Measurements from ENCODE around the gene CCNE1.
A peak's percentile ranks its signal among the peaks of the same experiment; 100 is the strongest.

Gene CCNE1

DNA sequence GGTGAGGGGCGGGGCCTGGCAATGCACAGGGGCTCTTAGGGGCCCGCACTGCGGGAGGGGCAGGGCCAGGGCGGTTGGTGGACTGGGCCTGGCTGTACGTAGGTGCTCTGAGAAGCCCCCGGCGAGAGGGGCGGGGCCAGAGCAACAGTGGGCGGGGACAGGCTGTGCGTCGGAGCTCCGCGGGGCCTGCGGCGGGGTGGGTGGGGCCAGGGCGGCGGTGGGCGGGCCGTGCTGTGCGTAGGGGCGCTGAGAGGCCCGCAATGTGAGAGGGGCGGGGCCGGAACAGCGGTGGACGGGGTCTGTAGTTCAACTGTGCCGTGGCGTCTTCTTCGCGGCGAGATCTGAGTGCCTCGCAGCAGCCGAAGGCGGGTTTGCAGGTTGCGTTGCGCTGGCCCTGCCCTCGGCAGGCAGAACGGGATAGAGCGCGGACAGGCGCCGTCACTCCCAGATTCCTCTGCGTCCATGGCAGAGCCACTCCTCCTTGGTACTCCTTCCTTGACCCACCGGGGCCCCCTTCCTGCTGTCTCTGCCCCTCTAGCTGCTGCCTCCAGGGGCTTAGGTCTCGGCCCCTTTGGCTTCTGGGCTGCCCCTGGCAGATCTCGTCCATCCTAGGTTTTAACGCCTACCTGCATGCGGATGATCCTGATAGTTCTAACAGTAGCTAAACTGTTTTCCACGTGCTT is 33.2 kb downstream of the CCNE1 start:
- peak; percentile 94 for DNase-seq (ENCODE audit: low read depth)

DNA sequence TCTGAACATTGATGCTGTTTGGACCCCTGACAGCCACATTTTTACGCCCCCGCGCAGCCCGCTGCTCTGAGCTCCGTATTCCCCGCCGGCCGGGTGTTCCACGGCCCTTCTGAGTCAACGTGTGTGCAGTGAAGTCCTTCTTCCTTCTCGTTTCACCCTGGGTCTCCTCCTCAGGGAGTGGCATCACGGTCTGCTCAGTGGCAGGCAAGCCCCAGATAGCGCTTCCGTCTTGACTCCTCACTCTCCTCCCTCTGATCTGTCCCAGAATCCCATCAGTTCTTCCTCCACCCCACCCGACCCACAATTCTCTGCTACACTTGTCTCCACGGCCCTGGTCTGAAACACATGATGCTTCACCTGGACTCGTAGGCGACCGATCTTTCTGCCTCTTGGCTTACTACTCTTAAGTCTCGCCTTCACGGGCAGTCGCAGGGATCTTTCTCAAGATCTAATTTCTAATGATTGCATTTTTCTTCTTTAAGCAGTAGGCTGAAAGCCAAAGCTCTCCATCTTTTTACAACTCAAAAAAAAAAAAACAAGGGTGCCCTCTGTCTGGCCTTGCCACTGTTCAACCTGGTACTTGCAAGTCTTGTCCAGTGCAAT is 33.9 kb downstream of the CCNE1 start:
- no peak for DNase-seq (ENCODE audit: low read depth)

DNA sequence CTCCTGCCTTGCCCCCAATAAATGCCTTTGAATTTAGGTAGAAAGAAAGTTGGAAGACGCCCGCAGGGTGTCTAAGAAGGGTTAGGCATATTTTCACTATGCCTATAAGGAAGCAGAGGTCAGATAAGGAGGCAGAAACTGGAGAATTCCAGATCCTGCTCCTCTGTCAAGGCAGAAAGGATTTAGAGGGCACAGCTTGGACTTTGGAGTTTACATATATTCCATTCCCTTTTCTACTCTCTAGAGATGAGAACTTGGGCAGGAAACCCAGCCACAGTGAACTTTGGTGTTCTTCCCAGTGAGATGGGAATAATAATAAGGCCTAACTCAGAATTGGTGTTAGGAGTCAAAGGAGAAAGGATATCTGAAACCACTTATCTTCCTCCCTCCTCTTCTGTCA is 37.4 kb downstream of the CCNE1 start:
- DNase-seq (ENCODE audit: low read depth), result no peak

DNA sequence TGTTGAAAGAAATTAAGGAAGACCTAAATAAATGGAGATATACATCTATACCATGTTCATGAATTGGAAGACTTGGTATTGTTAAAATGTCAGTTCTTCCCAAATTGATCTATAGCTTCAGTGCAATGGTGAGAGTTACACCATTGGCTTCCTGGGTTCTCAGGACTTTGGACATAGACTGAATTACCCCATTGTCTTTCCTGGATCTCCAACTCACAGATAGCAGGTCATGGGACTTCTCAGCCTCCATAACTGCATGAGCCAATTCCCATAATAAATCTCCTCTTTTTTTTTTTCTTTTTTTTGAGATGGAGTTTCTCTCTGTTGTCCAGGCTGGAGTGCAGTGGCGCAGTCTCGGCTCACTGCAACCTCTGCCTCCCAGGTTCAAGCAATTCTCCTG is 38.7 kb downstream of the CCNE1 start:
- no peak for DNase-seq (ENCODE audit: low read depth)

DNA sequence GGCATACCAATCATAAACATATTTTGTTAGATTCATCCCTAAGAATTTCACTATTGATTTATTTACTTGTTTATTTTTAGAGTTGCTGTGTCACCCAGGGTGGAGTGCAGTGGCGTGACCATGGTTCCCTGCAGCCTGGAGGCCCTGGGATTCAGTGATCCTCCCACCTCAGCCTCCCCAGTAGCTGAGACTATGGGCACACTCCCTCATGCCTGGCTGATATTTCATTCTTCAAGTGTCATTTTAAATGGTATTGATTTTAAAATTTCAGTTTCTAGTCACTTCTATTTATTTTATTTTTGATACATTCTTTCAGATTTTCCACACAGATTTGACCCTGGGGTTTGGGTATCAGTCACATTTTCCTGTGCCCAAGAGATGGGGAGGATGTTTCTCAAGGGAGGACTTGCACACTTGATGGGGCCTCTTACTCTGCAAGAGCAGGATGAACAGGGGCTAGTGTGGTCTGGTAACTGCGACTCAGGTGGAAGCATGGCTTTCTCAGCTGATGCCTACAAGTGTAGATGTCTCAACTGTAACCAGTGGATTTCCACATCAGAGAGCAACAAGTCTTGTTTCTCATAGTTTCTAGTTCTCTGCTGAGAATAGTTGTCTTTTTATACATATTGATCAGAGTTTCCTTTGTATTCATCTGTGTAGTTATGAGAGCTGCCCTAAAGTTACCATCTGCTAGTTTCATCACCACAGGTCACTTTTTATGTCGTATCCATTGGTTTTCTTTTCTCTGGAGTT is 40.2 kb downstream of the CCNE1 start:
- DNase-seq (ENCODE audit: low read depth), result no peak

DNA sequence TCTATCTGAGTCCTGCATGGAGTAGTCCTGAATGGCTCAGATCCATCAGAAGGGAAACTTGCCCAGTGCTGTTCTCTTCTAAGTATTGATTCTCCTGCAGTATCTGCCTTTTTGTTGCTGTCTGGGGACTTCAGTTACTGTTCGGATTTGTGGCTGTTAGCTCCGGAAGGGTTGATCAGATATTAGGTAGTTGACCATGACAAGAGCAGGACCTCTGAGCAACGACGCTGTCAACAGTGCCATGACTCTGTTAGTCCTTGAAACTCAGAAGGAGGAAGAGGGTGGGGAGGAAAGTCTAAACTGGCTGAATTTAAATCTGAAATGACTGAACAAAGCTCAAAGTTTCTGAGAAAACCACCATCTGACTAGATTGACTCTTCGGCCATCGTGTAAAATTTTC is 42.2 kb downstream of the CCNE1 start:
- no peak for DNase-seq (ENCODE audit: low read depth)

DNA sequence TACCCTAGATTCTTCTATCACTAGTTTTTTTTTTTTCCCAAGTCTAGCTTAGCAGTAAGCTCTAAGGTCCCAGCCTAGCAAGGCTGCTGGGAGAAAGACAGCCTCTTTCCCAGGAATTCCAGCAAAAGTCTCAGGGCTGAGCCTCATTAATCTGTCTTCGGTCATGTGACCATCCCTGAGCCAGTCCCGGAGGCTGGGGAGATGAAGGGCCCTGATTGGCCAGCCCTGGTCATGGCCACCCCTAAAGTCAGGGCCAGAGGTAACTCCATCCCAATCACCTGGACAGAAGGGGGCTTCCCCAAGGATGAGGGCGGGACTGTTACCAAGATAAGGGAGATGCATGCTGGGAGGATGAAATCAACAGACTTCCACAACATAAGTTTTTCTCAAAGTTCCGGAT is 43.3 kb downstream of the CCNE1 start:
- DNase-seq (ENCODE audit: low read depth), result no peak

DNA sequence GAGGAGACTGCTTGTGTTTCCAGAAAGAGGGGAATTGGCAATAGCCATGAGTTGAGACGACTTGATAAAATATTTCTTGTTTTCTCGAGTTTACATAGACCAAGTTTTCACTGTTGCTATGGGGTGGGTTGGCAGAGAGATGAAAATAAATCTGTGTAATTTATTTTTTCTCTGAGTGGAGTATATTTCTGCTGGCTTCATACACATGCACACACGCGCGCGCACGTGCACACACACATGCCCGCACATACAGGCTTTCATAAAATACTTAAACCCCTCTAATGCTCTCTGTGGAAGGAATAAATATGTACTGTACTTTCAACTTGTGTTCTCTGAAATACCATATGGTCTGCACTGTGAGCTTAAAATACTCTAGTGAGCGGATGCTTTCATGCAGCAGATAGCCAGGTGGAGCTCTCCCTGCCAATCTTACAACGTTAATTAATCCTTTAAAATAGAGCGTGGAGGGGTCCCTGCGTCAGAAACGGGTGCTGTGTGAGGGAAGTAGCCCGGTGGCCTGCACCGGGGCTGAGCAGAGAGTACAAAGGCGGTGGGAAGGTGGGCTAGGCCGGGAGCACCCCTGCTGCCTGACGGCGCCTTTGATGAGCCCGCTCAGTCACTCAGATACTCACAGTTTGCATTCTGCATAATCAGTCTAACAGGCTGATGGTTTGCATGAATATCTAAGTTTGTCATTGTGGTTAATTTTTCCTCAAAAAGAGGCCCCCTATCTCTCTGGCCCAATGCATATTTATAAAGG is 44.1 kb downstream of the CCNE1 start:
- no peak for DNase-seq (ENCODE audit: low read depth)

DNA sequence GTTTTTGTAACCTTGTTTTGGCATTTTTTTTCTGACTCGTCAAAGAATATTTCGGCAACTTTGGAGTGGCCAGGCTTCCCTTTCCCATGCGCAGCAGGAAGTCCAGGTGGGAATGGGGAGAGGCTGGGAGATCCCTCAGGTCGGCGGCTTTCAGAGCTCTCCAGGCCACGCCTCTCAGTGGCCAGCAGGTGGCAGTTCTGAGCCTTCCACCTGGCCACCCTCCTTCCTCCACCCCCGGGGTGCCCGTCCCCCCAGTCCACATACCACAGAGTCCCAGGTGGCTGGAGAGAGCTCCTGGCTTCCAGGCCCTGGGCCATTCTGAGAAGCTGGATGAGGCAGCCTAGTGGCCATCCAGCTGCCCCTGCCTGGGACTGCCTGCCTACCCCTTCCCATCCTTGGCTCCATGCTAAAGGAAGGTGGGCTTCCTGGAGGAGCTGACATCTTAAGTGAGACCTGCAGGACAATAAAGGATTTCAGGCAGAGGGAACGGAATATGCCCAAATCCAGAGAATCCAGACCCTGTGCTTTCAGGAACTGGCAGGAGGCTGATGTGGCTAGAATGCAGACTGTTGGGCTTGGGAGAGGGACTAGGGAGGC is 46.3 kb downstream of the CCNE1 start:
- no peak for DNase-seq (ENCODE audit: low read depth)

DNA sequence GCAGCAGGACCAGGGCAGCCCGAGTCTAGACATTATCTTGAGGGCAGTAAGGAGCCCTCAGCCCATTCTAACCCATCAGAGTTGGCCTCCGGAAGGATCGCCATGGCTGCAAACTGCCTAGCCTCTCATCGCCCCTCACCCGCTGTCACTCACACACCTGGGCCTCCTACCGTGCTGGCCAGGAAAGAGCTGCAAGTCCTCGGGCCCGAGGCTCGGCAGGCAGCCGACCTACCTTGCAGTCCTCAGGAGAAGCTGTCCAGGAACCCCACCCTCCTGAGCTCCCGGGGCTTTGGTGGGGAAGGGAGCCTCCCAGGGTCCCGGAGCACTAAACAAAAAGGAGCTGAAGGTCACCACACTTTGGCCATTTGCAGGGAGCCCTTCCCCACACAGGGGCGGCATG is 46.8 kb downstream of the CCNE1 start:
- DNase-seq (ENCODE audit: low read depth), result no peak

DNA sequence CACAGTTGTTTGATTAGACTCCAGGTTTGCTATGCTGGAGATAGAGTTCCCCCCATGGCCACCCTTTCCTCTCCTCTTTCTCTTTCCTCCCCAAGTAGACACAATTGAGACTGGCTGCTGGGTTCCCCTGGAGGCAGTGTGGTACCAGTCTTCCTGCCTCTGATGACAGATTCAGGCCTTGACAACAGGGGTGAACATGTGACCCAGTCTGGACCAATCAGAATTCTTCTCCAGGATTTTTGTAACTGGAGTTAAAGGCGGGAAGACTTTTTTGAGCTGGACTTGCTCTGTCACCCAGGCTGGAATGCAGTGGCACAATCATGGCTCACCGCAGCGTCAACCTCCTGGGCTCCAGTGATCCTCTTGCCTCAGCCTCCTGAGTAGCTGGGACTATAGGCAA is 48.7 kb downstream of the CCNE1 start:
- no peak for DNase-seq (ENCODE audit: low read depth)

DNA sequence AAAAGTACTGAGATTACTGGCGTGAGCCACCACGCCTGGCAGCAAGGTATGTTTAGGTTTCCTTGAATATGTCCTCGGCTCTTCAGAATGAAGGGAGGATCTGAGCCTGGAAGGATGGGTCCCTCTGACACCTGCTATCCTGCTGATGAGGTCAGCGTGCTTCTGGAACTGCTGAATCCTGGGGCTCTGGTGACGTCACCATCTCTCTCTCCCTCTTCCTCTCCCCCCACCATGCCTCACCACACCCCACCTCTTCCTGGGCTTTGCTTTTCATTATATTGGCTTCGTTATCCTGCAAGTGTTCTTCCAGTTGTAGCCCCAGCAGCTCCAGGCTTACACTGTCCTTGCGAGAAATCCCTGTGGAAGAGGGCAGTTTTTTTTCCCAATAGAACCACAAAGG is 49.8 kb downstream of the CCNE1 start:
- no peak for DNase-seq (ENCODE audit: low read depth)

DNA sequence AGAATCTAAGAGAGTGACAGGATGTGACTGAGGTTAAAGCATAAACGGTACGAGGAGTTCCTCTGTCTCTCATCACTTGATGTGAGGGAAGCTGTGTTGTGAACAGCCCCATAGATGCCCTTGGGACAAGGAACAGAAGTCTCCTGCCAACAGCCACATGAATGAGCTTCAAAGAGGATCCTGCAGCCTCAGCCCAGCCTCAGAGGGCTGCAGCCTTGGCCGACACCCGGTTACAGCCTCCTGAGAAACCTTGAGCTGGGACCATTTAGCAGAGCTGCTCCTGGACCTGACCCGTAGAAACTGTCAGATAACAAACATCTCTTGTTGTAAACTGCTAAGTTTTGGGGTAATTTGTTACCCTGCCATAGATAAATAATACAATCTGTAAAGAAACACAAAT is 54.2 kb downstream of the CCNE1 start:
- no peak for DNase-seq (ENCODE audit: low read depth)

DNA sequence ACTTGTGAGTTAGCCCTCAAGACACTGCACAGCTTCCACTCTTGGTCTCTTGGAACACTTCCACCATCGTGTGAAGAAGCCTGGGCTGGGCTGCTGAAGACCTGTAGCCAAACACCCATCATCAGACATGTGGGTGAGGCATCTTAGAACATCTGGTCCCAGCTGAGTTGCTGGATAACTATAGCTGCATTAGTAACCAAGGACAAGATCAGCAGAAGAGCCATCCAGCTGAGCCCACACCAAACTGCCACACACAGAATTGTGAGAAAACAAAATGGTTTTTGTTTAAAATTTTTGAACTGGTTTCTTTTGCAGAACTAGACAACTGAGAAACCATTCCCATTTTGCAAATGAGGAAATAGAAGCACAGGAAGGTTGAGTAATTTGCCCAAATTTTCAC is 56.2 kb downstream of the CCNE1 start:
- no peak for DNase-seq (ENCODE audit: low read depth)

DNA sequence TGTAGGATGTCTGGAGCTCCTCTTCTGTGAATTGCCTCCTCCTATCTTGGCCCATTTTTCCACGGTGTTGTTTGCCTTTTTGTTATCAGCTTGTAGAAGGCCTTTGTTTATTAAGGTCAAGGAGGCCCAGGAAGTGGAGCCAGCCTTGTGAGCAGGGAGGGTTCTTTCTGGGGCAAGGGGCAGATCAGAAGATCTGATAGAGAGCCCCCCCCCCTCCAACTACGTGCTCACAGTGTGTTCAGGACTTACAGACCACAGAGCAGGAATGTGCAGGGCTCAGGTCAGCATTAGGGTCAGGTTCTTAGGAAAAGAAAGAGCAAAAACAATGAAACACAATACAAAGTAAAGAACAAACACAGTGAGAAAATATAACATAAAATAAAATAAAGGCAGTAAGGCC is 59.4 kb downstream of the CCNE1 start:
- DNase-seq (ENCODE audit: low read depth), result no peak

DNA sequence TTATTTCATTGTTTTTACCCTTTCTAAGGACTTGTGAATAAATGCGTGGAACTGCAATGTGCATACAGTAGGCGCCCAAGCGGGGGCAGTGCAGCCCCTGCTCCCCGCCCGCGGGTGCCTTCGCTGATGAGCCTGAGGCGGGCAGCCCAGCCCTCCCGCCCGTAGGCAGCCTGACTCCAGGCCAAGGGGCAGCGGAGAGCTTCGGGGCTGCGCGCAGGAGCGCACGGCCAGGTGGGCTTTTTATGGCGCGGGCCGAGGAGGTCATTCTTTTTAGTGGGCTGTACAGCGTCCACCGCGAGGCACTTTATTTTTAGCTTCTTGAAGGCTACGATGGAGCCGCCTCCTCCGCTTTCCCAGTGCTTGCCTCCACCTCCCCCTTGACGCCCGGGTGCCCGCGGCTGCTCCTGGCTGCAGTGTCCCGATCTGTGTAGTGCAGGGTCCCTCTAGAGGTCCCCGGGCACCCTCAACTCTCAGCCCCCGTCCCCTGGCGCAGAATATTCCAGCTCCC is 60.5 kb downstream of the CCNE1 start:
- no peak for DNase-seq (ENCODE audit: low read depth)

DNA sequence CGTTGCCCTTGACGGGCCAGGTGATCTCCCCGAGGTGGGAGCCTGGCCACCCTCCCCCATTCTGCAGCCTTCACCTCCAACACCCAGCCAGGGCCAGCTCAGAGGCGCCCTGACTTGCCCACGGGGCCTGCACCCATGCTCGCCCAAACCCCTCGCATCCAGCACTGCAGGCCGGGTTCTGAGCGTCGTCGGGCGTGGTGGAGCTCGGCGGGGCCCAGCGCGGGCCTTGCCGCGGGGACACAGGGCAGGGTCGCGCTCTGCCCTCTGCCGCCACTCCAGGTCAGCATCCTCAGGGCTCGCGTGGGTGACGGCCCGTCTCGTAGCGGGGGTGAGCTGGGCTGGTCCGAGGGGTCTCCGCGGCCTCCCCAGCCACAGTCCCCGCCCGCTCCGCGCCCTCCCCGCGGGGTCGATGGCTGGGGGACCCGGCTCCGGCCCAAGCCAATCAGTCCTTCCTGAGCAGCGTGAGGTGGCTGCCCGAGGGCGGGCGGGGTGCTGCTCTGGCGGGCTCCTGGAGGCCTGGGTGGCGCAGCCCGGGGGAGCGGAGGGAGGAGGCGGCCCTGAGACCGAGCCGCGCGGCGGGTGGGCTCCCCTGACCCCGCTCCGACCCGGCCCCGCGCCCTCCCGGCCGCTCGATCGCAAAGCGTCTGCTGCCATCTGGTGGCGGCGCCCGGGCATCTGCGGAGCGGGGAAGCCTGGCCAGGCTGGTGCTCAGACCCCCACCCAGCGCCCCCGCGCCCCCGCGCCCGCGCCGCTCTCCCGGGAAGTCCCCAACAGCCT is 61.4 kb downstream of the CCNE1 start:
- peak; percentile 54 for DNase-seq (ENCODE audit: low read depth)

All from activated T-helper 1 cell treated with Interleukin-2 at 50 U/mL for 16 hours (primary cell).